Raji (cell line): ENCODE data around the gene SUMO2.
A peak's percentile ranks its signal among the peaks of the same experiment; 100 is the strongest.

Source experiments
- POLR2A ChIP-seq: IDR thresholded peaks from 2 replicates; pipeline ENCODE4 v1.6.1; 2011; ENCODE audit warnings: low read depth, low read length, control low read depth; ENCODE audit not compliant: insufficient read depth

SUMO2 gene

DNA sequence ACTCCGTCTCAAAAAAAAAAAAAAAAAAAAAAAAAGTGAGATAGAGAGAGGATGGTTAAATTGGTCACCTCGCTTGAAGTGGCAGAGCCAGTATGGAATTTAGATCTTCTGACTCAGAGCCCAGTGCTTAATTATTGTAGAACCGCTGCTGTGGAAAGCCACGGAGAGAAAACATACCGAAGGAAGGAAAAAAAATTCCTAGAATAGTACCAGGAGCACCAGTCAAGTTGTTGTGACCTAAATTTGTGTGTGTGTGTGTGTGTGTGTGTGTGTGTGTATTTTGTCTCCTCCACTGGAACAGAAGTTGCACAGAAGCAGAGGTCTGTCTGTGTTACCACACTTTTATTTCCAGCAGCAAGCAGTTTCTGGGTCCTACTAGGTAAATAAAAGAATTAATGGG lies 12.1 kb upstream of the SUMO2 start:
- no peak for TF ChIP-seq POLR2A

DNA sequence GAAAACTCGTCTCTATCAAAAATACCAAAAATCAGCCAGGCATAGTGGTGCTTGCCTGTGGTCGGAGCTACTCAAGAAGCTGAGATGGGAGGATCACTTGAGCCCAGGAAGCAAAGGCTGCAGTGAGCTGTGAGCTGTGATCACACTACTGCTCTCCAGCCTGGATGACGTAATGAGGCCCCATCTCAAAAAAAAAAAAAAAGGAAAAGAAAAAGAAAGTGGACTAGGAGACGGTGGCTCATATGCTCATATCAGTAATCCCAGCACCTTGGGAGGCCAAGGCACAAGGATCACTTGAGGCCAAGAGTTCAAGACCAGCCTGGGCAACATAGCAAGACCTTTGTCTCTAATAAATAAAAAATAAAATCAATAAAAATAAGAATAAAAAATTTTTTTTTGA lies 8.8 kb upstream of the SUMO2 start:
- TF ChIP-seq POLR2A: no peak

DNA sequence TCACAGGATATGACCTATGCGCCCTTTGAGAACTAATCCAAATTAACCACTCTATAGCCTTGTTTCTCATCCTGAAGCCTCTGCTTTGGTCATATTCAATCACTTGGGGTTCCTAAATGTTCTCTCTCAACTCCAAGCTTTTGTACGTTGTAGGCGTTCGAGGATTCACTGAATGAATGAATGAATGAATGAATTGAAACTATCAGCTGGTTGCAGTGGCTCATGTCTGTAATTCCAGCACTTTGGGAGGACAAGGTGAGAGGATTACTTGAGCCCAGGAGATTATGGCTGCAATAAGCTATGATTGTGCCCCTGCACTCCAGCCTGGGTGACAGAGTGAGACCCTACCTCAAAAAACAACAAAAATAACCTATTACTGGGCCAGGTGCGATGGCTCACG lies 5.9 kb upstream of the SUMO2 start:
- TF ChIP-seq POLR2A: no peak

DNA sequence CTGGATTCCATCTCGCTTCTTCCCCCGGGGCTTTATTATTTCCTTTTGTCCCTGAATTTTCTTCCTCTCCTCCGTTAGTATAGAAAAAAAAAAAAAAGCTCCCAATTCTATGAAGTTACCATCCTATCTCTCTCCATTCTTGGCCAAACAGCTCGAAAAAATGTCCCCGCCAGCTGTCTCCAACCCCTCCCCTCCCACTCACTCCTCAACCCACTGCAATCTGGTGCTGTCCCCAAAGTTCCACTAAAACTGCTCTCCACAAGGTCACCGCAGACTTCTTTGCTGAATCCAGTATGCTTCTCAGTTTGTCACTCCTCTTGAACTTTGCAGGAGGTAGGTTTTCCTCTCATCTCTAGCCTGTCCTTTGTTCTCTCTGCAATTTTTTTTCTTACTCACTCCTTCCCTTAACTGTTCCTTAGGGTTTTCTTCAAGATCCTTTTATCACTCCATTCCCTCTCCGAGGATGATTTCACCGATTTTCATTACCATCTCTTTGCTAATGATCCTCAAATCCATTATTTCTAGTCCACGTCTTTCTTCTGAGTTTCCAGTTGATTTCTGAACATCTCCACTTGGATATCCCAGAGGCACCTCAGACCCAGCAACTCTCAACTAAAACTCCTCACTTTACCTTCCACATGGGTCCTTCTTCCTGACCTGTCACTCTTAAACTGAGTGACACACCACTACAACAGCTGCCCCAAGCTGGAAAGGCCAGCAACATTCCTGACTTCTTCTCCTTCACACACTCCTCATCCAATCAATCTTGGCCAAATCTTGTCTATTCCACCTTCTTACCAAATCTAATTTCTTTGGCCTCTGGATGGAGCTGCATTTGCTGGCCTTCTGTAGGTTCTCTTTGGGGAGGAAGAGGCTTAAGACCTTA lies 1.5 kb upstream of the SUMO2 start:
- no peak for TF ChIP-seq POLR2A

DNA sequence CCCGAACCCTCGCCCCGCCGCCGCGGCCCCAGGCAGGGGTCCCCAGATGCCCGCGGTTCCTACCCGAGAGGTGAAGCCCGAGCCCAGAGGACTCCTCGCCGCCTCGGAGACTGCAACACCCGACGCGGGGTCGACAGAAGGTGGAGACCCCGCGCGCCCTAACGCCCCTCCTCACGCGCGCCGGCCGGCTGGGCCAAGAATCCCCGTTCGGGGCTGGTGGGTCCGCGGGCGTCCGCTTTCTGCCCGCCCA lies 515 bp downstream of the SUMO2 start:
- peak; percentile 23; the same call in 1 of the 2 replicates for TF ChIP-seq POLR2A

DNA sequence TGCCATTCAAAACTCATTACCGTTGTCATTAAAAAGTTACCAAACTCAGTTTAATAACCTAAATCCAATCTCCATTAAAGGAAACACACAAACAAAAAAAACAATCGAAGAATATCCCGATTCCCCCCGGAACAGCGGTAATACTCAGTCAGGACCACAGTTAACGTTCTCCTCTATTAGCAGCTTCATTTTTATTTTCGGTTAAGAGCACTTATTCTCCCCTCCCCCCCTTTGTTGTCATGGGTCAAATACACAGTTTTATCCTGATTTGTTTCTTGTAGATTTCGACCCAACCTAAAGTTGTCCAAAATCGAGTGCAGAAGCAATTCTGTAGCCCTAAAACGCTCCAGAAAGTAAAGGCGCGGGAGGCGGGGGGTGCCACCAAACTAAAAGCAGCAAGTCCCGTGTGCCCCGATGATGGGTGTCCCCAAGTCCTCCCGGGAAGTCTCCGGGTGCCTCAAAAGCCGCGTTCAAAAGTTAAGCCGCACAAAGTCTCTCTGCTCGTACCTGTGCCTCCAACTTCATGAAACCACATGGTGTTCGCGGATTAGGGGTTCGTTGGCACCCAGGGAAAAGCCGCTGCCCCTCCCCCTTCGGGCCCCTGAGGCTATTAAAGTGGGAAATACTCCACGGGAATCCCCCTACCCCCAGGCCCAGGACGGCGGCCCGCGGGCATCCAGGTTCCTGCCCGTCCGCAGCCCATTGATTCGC lies 996 bp downstream of the SUMO2 start:
- TF ChIP-seq POLR2A: no peak

DNA sequence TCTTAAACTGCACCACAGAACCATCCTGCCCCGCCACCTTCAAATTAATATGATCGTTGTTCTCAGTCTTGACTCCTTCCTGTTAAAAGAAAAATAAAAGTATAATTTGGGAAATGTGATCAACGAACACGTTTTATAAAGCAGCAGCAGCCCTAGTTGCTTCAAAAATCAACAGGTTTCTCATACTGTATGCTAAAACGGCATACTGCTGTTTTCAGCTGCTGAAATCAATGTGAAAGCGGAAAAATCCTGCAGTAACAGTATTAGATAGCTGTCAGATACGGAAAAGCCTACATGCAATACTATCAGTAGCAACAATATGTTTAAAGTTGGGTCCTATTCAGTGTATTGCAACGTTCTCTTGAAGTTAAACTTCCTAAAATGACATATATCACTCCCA lies 1.6 kb downstream of the SUMO2 start:
- TF ChIP-seq POLR2A: no peak

DNA sequence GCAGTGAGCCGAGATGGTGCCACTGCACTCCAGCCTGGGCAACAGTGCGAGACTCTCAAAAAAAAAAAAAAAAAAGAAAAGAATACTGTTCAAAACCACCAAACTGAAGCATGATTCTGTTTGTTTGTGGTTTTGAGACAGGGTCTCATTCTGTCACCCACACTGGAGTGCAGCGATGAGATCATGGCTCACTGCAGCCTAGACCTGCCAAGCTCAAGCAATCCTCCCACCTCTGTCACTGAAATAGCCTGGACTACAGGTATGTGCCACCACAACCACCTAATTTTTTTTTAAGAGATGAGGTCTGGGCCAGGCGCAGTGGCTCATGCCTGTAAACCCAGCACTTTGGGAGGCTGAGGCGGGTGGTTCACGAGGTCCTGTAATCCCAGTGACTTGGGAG lies 4.3 kb downstream of the SUMO2 start:
- TF ChIP-seq POLR2A: no peak

DNA sequence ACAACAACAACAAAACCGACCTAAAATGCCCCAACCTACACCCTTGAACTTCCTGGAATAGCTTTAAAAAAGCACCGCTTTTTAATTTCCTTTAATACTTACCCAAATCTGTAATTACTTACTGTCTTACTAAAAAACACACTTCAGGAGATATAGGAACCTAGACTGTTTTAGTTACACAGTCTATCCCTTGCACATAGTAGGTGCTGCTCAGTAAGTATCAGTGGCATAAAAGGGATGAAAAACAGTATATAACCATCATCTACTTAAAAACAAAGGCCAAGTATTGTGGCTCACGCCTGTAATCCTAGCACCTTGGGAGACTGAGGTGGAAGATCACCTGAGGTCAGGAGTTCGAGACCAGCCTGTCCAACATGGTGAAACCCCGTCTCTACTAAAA lies 6.1 kb downstream of the SUMO2 start:
- TF ChIP-seq POLR2A: no peak

DNA sequence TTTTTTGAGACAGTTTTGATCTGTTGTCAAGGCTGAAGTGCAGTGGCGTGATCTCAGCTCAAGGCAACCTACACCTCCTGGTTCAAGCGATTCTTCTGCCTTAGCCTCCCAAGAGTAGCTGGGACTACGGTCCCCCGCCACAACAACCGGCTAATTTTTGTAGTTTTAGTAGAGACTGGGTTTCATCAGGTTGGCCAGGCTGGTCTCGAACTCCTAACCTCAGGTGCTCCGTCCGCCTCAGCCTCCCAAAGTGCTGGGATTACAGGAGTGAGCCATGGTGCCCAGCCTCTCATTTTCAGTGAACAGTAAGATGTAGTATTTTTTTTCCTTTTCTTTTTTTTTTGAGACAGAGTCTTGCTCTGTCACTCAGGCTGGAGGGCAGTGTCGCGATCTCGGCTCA lies 7.8 kb downstream of the SUMO2 start:
- no peak for TF ChIP-seq POLR2A

DNA sequence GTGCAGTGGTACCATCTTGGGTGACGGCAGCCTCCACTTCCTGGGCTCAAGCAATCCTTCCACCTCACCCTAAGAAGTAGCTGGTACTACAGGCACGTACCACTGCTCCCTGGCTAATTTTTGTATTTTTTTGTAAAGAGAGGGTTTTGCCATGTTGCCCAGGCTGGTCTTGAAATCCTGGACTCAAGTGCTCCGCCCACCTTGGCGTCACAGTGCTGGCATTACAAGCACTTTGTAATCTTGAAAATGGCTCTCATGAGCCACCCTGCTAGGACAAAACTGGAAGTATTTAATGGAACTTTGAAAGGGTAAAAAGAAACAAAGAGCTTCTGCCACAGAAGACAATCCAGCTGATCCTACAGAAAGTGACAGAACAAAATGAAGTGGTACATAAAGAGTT lies 9.2 kb downstream of the SUMO2 start:
- no peak for TF ChIP-seq POLR2A

DNA sequence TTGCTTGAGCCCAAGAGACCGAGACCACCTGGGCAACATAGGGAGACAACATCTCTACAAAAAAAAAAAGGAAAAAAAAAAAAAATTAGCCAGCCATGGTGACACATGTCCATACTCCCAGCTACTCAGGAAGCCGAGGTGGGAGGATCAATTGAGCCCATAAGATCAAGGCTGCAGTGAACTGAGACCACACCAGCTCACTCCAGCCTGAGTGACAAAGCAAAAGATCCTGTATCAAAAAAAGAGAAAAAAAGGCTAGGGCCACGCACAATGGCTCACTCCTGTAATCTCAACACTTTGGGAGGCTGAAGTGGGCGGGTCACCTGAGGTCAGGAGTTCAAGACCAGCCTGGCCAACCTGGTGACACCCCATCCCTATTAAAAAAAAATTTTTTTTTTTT lies 13.8 kb downstream of the SUMO2 start:
- TF ChIP-seq POLR2A: no peak

DNA sequence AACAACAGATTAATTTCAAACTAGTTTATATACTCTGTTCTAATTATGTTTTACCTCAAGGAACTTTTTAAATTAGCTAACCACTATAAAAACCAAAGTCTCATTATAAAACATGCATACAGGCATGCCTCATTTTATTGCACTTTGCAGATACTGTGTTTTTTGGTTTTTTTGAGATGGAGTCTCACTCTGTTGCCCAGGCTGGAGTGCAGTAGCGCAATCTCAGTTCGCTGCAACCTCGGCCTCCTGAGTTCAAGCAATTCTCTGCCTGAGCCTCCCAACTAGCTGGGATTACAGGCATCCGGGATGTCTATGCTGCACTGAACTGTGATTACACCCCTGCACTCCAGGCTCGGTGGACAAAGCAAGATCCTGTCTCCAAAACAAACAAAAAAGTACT lies 19.7 kb downstream of the SUMO2 start:
- TF ChIP-seq POLR2A: no peak

DNA sequence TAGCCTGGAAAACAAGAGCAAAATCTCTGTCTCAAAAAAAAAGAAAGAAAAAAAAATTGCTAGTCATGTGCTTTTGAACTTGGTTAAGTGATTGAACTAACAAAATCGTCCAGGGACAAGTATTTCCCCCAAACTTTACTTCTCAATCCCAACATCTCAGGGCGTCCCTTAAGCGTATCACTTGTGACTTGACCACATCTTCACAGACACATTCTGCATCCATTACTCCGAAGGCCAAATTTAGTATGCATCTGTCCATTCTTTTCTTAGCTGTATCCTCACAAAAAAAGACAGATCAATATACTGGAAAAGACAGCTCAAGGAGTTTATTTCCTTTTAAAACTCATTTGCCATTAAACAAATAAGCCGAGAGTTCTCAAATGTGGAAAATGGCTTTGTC lies 22.5 kb downstream of the SUMO2 start:
- TF ChIP-seq POLR2A: no peak

DNA sequence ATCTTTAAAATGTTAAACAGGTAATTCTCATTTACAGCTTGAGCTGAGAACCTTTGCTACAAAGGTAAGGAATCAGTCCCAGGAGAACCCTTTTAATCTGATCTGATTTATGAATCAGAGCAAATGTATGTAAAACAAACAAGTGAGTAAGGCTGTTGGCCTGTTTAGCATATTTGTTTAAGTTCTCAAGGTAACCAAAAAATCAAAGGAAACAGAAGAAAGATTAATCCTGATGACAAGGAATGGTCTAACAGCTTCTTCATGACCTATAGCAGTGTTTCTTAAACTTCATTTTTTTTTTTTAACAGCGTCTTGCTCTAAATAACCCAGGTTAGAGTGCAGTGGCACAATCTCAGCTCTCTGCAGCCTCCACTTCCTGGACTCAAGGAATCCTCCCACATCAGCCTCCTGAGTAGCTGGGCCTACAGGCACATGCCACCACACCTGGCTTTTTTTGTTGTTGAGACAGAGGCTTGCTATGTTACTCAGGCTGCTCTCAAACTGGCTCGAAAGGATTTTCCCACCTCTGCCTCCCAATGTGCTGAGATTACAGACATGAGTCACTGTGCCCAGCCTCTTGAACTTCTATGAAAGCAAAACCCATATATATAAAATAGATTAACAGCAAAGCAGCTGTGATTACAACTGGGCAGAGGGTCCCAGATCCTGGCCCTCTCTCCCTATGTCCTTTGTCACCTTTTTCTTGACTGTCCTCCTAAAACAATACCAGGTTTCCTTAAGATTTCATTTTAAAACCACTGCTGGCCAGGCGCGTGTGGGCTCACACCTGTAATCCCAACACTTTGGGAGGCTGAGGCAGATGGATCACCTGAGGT lies 23.3 kb downstream of the SUMO2 start:
- no peak for TF ChIP-seq POLR2A

DNA sequence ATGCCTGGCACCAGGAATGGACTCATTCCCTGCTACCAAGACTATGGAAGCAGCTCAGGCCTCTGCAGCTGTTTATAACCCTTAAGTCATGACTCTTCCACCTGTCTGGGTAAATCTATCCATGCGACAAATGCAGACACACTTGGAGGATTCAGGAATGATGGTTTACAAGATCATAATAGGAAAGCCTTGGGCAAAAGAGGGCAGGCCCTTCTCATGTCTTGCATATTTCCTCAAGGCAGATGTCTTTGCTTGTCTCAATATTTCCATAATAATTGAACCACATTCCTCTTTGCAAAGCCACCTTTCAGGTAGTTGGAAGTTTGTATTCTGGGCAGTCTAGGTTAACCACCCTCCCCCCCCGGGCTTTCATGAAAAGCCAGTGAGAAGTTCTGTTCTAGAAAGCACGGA lies 27.6 kb downstream of the SUMO2 start:
- no peak for TF ChIP-seq POLR2A
